Measurements from ENCODE around the gene RHBDL1.
"Not testable (repeated sequence)": the region's sequence is repeated elsewhere in the genome, so short reads cannot be mapped to it uniquely, and the experiment has no call there.

Gene RHBDL1

DNA sequence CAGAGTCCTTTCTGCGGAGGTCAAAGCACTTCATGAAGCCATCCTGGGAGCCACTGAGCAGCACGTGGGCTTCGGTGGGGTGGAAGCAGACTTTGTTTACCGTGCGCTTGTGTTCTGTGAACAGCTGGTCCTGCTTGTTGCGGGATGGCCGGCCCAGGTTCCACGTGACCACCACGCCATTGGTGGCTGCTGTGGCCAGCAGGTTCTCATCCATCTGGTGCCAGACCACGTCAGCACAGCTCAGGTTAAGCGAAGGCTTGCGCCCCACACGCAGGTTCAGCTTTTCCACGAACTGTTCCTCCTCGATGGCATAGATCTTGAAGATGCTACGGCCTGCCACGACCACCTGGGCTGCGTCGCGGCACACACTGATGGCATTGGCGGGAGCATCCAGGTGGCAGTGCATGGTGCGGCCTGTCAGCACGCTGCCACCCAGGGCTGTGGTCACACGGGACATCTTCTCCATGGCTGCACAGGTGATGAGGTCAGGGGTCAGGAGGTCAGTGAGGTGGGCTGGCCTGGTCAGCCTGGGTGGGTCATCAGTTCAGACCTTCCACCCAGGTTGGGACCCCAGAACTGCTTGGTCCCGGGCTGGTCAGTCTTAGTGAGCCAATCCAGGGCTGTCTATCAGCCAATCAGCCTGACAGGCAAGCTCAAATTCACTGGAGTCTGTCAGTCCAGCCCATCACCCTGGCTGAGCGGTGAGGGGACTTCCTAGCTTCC is 13.9 kb downstream of the RHBDL1 start:
- no peak for DNase-seq

- DNase-seq: not testable (repeated sequence)
Observed at GRCh38 chr16:691242-691641, 15.8 kb downstream of the RHBDL1 start.

DNA sequence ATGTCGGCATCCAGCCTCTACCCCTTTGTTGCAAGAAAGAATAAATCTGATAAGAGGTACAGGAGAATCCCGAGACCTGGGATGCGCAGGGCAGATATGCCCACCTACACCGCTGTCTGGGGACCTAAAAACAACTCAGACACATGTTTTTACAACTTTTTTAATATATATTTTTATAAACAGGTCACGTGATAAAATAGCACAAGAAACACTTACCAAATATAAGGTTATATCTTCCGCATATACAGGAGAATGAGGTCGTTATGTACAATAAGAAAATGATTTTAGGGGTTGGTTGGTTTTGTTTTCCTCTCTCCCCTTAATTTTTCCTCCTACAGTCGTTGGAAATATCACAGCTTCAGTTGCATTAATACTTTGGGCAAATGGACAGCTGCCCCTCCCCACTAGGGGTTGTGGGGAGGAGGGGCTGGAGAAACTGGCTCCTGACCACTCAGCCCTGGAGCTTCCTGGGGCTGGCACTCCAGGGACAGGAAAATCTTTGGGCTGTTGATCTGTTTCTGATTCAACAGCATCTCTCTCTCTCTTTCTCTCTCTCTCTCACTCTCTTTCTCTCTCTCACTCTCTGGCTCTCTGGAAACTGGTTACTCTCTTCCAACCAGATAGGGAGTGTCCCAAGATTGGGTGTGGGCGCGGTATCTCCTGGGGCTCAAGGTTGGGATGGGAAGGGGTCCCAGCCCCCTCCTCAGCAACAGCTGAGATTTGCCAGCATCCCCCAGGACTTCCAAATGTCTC is 17.1 kb downstream of the RHBDL1 start:
- DNase-seq: no peak

DNA sequence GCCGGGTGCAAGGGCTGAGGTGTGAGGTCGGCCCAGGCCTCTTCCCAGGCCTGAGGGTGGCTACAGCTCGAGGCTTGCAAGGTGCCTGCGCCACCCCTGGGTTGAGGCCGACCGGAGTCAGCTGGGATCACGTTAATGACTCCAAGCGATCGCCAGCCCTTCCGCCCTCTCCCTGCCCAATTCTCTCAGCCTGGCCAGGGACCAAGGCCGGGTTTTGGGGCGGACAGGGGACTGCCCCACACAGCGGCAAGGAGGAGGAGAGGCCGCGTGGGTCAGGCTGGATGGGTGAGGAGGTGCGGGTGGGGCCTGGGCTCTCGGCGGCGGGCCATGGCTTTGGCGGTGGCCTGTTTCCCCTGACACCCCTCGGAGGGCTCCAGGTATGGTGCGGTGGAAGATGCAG is 17.9 kb downstream of the RHBDL1 start:
- DNase-seq: no peak

GRCh38 chr16:693766-694165 is 18.3 kb downstream of the RHBDL1 start:
- DNase-seq: no peak

DNA sequence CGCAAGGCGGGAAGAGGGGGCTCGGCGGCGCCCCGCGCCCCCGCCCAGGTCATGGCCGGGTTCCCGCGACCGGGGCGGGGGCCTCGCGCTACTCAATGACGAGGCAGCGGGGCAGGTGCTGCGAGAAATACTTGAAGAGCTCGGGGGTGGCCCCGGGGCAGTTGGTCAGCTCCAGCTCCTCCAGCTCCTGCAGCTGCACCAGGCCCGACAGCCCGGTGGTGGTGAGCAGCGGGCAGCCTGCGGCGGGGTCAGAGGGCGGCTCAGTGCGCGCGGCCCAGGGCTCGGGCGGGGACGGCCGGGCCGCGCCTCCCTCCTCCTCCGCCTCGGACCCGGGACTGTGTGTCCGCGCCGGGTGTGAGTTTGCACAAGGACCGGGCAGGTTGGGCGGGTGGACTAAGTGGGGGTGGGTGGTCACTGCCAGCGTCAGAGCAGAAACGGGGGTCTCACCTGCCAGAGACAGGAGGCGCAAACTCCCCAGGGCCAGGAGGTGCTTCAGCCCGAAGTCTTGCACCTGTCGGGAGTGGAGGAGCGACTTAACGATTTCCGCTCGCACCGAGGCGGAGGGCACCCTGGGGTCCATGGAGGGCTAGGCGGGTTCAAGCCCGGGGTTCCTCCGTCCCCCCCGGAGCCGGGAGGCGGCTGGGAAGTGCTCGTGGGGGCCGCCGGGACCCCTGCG is 18.9 kb downstream of the RHBDL1 start:
- no peak for DNase-seq

DNA sequence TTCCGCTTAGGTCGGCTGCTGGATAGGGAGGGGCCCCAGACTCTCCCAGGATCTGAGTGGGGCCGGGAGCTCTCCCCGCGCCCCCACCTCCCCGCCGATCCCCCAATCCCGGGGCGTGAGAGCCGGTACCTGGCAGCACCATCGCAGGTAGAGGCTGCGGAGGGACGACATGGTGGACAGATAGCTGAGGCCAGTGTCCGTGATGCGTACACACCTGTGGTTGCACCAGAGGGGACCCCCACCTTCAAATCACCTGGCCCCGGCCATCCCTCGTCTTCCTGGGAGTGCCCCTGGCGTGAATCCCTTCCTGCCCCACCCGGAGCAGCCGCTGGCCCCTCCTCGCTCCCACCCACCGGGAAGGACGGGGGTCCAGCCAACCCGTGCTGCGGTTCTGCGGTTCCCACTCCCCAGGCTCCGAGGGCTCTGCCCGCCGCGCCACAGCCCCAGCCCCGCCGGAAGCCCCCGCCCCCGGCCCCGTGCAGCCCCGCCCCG is 19.4 kb downstream of the RHBDL1 start:
- no peak for DNase-seq

- DNase-seq: no peak
Observed at GRCh38 chr16:695355-696089, 20.1 kb downstream of the RHBDL1 start.

GRCh38 chr16:698911-699671 is 23.6 kb downstream of the RHBDL1 start:
- DNase-seq: no peak

GRCh38 chr16:700684-701584 is 25.5 kb downstream of the RHBDL1 start:
- no peak for DNase-seq

GRCh38 chr16:702341-702740 is 26.9 kb downstream of the RHBDL1 start:
- DNase-seq: no peak

DNA sequence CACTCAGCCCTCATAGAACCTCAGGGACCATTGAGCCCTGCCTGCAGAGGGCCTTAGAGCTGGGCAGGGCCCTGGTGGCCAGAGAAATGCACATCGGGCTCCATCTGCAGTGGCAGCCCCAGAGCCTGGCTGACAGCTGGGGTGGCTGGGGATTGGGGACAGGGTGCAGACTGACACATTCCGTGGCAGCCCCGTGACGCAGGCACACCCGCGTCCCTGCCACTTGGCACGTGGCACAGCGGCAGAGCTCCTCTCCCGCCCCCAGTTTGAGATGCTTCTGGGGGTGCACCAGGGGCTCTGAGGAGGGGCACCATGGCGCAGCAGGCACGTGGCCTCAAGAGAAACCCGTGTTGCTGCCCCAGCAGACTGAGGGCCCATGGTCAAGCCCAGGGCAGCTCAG is 27.9 kb downstream of the RHBDL1 start:
- no peak for DNase-seq

DNA sequence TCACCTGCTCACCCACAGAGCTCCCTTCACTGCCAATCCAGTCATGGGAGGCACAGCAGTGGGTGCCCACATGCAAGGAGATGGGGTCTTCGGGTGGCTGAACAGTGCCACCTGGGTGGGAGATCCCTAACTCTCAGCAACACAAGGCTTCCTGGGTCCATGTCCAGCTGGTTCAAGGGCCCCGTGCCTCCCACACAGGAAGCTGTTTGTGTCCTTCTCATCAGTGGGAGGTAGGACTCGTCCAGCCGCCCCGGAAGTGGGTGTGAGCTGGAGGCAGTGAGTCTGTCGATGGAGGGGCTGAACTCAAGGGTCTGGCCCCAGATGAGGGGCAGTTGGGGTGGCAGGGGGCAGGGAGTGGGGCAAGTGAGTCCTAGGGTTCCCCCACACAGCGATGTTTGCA is 28.6 kb downstream of the RHBDL1 start:
- no peak for DNase-seq

DNA sequence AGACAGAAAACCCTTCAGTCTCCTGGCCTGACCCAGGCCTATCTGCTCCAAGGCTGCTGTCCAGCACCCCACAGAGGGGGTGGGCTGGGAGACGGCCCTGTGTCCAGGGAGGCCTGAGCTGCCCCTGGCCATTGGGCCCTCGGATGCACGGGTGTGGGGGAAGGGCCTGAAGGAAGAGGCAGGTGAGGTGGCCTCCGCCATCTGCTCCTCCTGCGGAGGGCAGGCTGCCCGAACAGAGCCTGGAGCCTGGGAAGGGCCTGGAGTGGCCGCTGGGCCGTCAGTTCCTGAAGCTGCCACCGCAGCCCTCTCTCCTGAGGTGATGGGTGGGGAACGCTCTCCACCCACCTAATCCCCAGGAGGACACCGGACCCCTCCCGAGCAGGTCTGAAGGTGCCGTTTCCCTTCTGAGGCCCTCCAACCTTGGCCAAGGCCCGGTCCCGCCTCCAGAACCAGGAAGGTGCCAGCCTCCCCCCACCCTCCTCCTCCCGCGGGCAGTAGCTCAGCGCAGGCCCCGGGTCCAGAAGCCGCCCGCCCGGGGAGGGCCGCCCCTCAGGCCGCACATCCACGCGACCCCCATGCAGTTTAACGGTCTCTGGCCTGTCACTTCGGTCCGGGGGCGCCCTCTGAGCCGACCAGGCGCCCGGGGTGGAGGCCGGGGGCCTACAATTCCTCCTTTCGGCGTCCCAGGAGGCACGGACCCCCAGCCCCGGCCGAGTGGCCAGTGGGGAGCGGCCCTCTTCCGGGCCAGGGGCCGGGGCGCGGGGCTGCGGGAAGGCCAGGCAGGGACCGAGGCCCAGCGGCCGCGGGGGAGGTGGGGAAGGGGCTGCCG is 29.3 kb downstream of the RHBDL1 start:
- no peak for DNase-seq

DNA sequence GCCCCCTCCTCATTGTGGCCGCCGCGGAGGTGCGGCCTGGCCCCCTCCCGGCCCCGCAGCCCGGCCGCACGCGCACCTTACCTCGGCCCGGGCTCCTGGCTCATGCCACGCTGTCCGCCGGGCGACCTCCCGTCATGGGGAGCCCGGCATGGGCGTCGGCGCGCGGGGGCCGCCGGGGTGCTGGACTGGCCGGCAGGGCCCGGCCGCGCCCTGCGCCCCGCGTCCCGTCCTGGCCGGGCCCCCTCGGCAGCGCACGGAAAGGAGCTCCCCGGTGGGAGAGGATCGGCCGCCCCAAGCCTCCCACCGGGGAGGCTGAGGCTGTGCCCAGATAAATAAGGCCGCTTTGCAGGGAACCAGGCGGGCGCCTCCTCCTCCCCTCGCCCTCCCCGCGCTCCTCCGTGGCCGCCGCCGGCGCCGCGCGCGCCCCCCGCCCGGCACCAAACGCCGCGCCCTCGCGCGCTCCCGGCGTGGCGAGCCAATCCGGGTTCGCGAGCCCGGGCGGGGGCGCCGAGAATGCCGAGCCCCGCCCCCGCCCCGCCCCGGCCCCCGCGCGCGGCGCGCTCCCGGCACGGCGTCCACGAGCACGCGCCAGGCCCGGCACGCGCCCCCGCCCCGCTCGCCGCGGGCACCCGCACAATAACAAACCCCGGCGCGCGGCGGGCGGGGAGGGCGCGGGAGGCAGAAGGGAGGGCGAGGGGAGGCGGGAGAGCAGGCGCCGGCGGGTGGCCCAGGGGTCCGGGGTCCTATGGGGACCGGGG is 30.1 kb downstream of the RHBDL1 start, which contains the start of gene FBXL16:
FBXL16 (minus strand) TSS at position 371 of the 758 bp plus-strand sequence. CDS start 8,396 bp downstream, outside the sequence.
- DNase-seq: no peak

DNA sequence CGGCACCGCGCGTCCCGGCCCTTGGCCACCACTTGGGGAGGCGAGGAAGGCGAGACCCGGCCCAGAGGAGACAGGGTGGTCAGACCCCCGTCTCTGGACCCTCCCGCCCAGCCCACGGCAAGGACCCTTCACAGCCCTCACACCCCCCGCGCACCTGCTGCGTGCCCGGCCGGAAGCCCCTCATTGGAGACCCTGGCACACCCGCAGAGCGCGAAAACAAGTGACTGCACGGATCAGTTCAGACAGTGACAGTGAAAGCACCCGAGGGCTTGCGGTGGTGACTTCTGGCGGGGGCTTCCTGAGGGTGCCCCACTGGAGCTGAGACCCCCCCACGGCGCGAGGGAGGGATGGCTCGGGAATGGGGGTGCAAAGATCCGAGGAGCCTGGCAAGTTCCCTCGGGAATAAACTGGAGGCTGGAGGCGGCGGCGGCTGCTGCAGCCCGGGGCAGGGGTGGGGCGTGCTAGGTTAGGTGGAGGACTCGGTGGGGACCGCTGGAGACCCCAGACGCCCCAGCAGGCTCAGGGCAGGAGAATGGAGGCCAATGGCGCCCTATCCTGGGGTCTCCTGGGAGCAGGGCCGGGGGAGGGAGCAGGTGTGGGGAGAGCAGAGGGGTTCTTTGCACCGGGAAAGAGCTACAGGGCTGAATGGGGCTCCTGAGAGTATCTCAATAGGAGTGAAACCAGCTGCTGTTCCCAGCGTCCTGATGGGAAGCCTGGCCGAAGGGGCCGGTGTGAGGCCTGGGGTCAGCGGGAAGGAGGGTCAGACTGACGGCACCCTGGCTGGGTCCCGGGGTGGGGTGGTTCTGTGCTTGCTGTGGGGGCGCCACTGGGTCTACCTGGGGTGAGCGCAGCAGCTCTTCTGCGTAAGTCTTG is 31.0 kb downstream of the RHBDL1 start:
- no peak for DNase-seq

DNA sequence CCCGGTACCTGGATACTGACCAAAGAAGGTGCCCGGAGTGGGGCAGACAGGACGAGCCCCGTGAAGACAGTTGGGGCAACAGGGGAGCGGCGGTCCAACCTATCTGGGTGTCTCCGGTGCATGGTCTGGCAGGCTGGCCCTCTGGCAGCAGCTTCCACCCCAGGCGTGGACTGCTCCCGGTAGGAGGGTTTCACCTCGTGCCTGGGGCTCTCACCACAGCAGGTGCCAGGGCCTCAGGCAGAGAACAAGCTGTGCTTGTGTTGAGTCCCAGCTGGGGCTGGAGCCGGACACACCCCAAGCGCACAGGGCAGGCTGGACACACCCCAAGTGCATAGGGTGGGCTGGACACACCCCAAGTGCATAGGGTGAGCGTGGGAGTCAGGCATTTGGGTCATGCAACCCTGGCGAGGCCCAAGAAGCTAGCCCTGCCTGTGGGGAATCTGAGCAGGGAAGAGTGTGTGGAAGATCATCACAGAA is 31.6 kb downstream of the RHBDL1 start:
- DNase-seq: no peak

GRCh38 chr16:708019-708418 is 32.5 kb downstream of the RHBDL1 start:
- DNase-seq: no peak
